ENCODE measurements around the gene SERPINB6.

DNA sequence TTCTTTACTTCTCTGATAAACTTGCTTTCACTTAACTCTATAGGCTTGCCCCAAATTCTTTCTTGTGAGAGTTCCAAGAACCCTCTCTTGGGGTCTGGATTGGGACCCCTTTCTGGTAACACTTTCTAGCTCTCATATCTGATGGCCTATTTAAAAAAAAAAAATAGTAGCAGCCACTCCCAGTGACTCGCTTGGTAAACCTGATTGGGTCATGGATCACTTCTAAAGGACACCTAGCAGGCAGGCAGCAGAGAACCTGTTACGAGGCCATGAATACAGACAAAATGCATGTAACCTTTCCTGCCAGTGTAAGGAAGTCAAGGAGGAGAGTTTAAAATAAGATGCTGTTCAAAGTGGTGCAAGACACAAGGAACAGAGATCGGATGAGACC lies 9.1 kb upstream of the SERPINB6 start:
- TF ChIP-seq SREBF1 (IDR thresholded peaks at IDR 0.05; ENCODE audit: borderline replicate concordance, low read depth, low read length), result no peak
- TF ChIP-seq EZH2 (IDR thresholded peaks at IDR 0.05; ENCODE audit: borderline replicate concordance, low read depth, low read length), result no peak
- TF ChIP-seq THRAP3 (IDR thresholded peaks at IDR 0.05; ENCODE audit: borderline replicate concordance), result no peak
- no peak for TF ChIP-seq ZNF668 (CRISPR knock-in tag; IDR thresholded peaks at IDR 0.05)
- TF ChIP-seq NUFIP1 (IDR thresholded peaks at IDR 0.05; ENCODE audit: partially characterized antibody), result no peak
- TF ChIP-seq BRD4 (IDR thresholded peaks at IDR 0.05), result no peak
- no peak; the same call in 1 of the 2 replicates for TF ChIP-seq POLR2A (conservative IDR thresholded peaks at IDR 0.05)
- no peak for TF ChIP-seq CBFB (CRISPR knock-in tag; IDR thresholded peaks at IDR 0.05)
- TF ChIP-seq, protein P1, sequence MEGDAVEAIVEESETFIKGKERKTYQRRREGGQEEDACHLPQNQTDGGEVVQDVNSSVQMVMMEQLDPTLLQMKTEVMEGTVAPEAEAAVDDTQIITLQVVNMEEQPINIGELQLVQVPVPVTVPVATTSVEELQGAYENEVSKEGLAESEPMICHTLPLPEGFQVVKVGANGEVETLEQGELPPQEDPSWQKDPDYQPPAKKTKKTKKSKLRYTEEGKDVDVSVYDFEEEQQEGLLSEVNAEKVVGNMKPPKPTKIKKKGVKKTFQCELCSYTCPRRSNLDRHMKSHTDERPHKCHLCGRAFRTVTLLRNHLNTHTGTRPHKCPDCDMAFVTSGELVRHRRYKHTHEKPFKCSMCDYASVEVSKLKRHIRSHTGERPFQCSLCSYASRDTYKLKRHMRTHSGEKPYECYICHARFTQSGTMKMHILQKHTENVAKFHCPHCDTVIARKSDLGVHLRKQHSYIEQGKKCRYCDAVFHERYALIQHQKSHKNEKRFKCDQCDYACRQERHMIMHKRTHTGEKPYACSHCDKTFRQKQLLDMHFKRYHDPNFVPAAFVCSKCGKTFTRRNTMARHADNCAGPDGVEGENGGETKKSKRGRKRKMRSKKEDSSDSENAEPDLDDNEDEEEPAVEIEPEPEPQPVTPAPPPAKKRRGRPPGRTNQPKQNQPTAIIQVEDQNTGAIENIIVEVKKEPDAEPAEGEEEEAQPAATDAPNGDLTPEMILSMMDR (IDR thresholded peaks at IDR 0.05 in 2 of 3, conservative IDR thresholded peaks at IDR 0.05 in 1 of 3; ENCODE audit: insufficient read depth in 2 of 3, low read depth in 1 of 3, low read length in 3 of 3), result no peak
- TF ChIP-seq ZNF707 (CRISPR knock-in tag; conservative IDR thresholded peaks at IDR 0.05), result no peak

Data from K562 (cell line).